ENCODE data around the gene DTWD2.

GRCh38 chr5:119016125-119016774 is 27.9 kb upstream of the DTWD2 start:
- TF ChIP-seq CTCF (IDR thresholded peaks at IDR 0.05) (no peak), POLR2A (IDR thresholded peaks at IDR 0.05) (no peak)

All from testis (tissue), 2 donors.